Colonic mucosa (tissue), 4 donors: Measurements from ENCODE around the gene FBXL13. TPM values are rescaled to one million over a fixed set of nuclear protein-coding genes. Genes with fewer than 3 reads are reported as not detected.

ENCODE experiments used
- DNase-seq: peaks from one replicate; pipeline ENCODE4 v3.0.0-alpha.2; 2020
- H3K27ac ChIP-seq: fragments of 200-600 bp; one replicate; pipeline ENCODE4 v1.8.0; 2021
- H3K27me3 ChIP-seq: fragments of 200-600 bp; one replicate; pipeline ENCODE4 v1.8.0; 2021
- H3K36me3 ChIP-seq: fragments of 200-600 bp; one replicate; pipeline ENCODE4 v1.8.0; 2021
- H3K4me1 ChIP-seq: fragments of 200-600 bp; one replicate; pipeline ENCODE4 v1.8.0; 2021; ENCODE audit warnings: mild to moderate bottlenecking
- H3K4me3 ChIP-seq: fragments of 200-600 bp; one replicate; pipeline ENCODE4 v1.8.0; 2021
- H3K9ac ChIP-seq, 2 donors: one replicate each; pipeline ENCODE4 v1.7.0; 2013; ENCODE audit warnings: control low read depth in 2 of 2, low read depth in 2 of 2, low read length in 2 of 2
- H3K9me3 ChIP-seq: fragments of 200-600 bp; one replicate; pipeline ENCODE4 v1.8.0; 2021
- intact Hi-C: fragments of 100-400 bp; cut with DNase I; formaldehyde crosslinking; loops from one replicate; pipeline ENCODE4 v1.14.1; 2022
- total RNA-seq, 2 donors: library from RNA; stranded (reverse); fragmentation: NEBNext Ultra II Directional in 1 of 2; extraction: Animal tissue kit (Norgen Biotek cat#: 25700) in 1 of 2; gene quantifications; one replicate each; pipeline ENCODE4 v1.2.1, GENCODE V29; 2021
- TF ChIP-seq, protein P1 (sequence below): fragments of 200-600 bp; IDR thresholded peaks from one replicate; pipeline ENCODE4 v1.8.0; 2022; ENCODE audit warnings: antibody characterized with exemption, mild to moderate bottlenecking
- donor health status: healthy.
- donor health status: DM: no; HTN: no; CAD: no.
- donor health status: DM: no; HTN: no; CAD: no.

FBXL13 gene
- total RNA-seq, 2 donors from 2014 or later = 0.17 to 0.64 TPM

DNA sequence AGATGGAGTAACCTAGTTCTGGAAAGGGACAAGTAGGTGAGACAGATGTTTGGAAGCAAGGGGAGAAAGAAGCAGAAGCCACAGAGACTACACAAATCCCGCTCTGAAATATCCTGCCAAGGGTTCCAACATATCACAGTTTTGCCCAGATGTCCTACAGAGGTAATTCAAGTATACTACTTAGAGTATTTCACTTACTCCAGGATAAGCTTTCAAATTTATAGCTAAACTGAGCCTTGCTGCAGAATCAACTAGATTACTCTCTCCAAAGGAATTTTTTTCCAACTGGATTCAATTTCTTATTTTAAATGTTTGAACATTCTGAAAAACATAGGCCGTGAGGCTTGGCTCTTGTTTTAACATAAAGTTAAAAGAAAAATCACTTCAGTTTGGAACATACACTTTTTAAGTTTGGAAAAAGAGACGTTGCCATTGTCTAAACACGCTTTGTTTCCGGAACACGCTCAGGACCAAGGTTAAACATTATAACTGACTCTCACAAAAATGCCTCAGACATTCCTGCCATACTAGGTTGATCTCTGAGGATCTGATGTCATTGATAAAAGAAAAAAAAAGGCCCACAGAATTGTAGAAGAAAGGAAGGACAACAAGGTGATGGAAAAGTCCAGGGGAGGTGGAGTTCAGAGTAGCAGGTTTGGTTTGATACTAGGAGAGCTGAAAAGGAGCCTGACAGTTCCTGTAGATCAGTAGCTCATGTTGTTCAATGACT is 251.0 kb downstream of the FBXL13 start:
- TF ChIP-seq, protein P1, sequence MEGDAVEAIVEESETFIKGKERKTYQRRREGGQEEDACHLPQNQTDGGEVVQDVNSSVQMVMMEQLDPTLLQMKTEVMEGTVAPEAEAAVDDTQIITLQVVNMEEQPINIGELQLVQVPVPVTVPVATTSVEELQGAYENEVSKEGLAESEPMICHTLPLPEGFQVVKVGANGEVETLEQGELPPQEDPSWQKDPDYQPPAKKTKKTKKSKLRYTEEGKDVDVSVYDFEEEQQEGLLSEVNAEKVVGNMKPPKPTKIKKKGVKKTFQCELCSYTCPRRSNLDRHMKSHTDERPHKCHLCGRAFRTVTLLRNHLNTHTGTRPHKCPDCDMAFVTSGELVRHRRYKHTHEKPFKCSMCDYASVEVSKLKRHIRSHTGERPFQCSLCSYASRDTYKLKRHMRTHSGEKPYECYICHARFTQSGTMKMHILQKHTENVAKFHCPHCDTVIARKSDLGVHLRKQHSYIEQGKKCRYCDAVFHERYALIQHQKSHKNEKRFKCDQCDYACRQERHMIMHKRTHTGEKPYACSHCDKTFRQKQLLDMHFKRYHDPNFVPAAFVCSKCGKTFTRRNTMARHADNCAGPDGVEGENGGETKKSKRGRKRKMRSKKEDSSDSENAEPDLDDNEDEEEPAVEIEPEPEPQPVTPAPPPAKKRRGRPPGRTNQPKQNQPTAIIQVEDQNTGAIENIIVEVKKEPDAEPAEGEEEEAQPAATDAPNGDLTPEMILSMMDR = no peak
- intact Hi-C loops = no loop called here
- Histone ChIP-seq H3K36me3 (no peaks in the 10 kb centered on the region), H3K9ac (no peak overlapping the region), H3K4me1 (no peaks in the 10 kb centered on the region), H3K27me3 (no peaks in the 10 kb centered on the region), H3K27ac (no peak overlapping the region), H3K4me3 (no peak overlapping the region), H3K9me3 (no peaks in the 10 kb centered on the region)
- DNase-seq = no peak

DNA sequence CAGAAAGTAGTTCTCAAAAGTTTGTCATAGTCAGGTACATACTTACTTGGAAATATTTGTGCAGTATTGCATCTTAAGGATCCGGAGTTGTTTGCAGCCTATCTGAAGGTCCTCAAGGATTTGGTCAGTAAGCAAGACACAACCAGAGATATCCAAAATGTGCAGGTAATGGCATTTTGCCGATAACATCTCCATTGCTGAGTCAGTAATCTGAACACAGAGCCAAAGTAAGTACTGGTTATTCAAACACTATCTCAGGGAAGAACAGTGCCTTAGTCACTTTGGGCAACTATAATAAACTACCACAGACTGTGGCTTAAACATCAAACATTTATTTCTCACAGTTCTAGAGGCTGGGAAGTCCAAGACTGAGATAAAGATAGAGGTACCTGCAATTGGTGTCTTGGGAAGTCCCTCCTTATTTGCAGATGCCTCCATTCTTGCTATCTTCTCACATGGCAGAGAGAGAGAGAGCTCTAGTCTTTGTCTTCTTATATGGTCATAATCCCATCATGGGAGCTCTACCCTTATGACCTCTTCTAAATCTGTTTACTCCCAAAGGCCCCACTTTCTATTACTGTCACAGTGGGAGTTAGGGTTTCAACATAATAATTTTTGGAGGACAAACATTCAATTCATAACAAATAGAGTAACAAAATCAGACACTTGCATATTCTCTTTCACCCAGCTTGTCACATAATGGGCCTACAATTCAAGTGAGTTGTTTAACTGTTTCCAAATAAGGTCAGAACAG is 252.4 kb downstream of the FBXL13 start:
- Histone ChIP-seq H3K9me3 (no peaks in the 10 kb centered on the region), H3K27ac (no peak overlapping the region), H3K9ac (no peak overlapping the region), H3K36me3 (no peaks in the 10 kb centered on the region), H3K27me3 (no peaks in the 10 kb centered on the region), H3K4me1 (no peaks in the 10 kb centered on the region), H3K4me3 (no peak overlapping the region)
- no peak for DNase-seq
- TF ChIP-seq, protein P1 = no peak
- intact Hi-C loops = no loop called here

DNA sequence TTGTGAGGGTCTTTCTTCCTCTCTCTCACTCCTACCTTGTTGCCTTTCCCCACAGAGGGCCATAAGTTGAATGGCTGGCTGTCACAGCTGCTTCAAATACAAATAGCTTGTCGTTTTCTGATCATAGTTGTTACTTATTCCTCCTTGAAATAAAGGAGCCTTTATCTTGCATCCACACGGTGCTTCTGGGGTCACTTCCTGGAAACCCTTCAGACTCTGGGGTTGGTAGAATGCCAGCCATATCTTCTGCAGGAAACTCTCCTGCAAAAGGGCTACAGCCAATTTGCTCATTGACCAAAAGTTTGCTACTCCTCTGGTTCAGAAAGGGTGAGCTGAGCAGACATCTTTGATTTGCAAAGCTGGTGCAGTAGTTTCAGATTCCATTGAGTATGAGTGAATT is 255.4 kb downstream of the FBXL13 start:
- Histone ChIP-seq H3K27me3 (no peaks in the 10 kb centered on the region), H3K9me3 (no peaks in the 10 kb centered on the region), H3K27ac (no peak overlapping the region), H3K9ac (no peak overlapping the region), H3K36me3 (no peaks in the 10 kb centered on the region), H3K4me1 (no peaks in the 10 kb centered on the region), H3K4me3 (no peak overlapping the region)
- no peak for DNase-seq
- intact Hi-C loops = no loop called here
- TF ChIP-seq, protein P1 = no peak

DNA sequence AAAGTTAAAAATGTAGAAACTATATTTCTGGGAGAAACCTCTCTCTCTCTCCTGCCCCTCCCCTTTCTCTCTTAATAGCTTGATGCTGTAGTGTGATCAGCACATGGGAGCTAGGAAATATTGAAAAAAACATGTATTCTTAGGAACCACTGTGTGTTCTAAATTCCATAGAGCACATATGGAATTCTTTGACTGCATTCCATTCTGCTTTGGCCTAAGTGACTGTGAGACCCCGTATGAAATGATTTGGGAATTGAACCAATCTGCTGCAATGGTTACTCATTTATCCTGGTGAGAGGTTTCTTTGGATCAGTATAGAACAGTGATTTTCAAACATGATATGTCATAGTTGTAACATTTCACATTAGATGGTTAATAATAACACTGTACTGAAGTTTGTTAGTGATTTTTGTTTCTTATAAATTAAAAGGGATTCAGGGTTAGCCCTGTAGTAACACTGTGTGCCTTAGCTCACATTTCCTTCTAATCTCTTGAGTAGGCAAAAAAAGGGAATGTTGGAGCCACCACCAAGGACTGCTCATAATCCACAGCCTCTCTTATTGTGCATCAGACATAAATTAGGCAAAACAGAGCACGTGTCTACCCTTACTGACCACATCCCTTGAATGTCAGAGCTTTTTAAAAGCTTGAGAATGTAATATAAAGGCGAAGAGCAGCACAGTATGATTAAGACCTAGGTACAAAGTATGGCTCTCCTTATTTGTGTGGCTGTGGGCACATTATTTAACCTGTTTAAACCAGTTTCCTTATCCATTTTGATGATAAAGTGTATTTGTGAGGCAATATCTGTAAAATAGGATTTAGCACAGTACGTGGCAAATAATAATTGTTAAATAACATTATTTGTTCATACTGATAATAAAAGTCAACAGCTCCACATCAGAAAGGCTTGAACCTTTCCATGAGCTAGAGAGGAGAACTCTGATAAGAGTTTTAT is 256.7 kb downstream of the FBXL13 start:
- Histone ChIP-seq H3K27ac (no peak overlapping the region), H3K4me1 (no peaks in the 10 kb centered on the region), H3K9ac (no peak overlapping the region), H3K36me3 (no peaks in the 10 kb centered on the region), H3K9me3 (no peaks in the 10 kb centered on the region), H3K4me3 (no peak overlapping the region), H3K27me3 (no peaks in the 10 kb centered on the region)
- TF ChIP-seq, protein P1 = no peak
- intact Hi-C loops = no loop called here
- DNase-seq = no peak

DNA sequence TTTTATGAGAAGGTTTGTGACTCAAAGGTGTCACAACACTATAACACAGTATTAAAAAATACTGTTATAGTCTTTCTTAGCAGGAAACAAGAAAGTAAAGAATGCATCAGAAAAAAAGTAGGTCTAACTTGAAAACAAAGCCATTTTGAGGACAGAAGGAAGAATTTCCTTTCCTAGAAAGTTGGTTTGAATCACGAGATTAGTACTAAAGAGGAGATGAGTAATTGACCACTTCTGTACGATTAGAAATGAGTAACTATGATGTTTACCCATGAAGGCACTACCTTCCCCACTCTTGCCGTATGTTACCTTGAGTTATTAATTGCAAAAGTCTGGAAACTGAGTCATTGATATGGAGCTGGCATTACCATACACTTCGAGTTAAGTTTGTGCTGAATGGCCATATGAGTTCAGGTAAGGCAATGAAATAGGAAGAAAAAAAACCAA is 260.5 kb downstream of the FBXL13 start:
- no peaks in the 10 kb centered on the region for H3K27me3 ChIP-seq
- no peak overlapping the region for H3K9ac ChIP-seq
- no peak overlapping the region for H3K4me3 ChIP-seq
- H3K36me3 ChIP-seq = no peaks in the 10 kb centered on the region
- H3K27ac ChIP-seq = no peak overlapping the region
- no peak for DNase-seq
- no peaks in the 10 kb centered on the region for H3K4me1 ChIP-seq
- no peaks in the 10 kb centered on the region for H3K9me3 ChIP-seq
- TF ChIP-seq, protein P1 = no peak
- intact Hi-C loops = no loop called here
